Right lobe of liver (tissue), 4 donors: ENCODE measurements around the gene ATF2.

Experiments
- POLR2A ChIP-seq: fragments of 450-650 bp; IDR thresholded peaks from one replicate; pipeline ENCODE4 v1.6.1; 2017; ENCODE audit warnings: antibody characterized with exemption, mild to moderate bottlenecking
- TF ChIP-seq, protein P1 (sequence below), 4 donors: fragments of 200-600 bp in 3 of 4; fragments of 450-650 bp in 1 of 4; IDR thresholded peaks; one replicate each; pipeline versions ENCODE4 v1.5.1 to v1.8.0; 2016 to 2022; ENCODE audit warnings: antibody characterized with exemption in 4 of 4, mild to moderate bottlenecking in 2 of 4
- donor health status: DM: no; HTN: no; CAD: no.
- donor health status: DM: no; HTN: no; CAD: no.
- donor health status: DM: no; HTN: yes; CAD: no.

DNA sequence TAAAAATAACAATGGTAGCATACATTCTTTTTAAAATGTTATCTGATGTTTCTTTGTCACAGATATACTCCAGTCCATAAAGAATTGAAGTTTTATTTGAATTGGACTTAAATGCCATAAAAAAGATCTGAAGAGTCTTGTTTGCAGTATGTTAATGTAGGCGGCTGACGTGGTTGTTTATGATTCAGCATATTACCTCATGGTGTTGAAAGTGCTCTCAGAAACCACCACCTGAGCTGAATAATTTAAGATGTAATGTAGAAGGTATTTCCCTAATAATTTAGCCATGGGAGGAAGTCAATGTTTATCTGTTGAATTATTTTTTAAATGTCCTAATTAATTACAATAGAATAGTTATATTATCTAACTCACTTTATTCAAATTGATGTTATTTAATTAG is 104.3 kb downstream of the ATF2 start:
- TF ChIP-seq, protein P1, sequence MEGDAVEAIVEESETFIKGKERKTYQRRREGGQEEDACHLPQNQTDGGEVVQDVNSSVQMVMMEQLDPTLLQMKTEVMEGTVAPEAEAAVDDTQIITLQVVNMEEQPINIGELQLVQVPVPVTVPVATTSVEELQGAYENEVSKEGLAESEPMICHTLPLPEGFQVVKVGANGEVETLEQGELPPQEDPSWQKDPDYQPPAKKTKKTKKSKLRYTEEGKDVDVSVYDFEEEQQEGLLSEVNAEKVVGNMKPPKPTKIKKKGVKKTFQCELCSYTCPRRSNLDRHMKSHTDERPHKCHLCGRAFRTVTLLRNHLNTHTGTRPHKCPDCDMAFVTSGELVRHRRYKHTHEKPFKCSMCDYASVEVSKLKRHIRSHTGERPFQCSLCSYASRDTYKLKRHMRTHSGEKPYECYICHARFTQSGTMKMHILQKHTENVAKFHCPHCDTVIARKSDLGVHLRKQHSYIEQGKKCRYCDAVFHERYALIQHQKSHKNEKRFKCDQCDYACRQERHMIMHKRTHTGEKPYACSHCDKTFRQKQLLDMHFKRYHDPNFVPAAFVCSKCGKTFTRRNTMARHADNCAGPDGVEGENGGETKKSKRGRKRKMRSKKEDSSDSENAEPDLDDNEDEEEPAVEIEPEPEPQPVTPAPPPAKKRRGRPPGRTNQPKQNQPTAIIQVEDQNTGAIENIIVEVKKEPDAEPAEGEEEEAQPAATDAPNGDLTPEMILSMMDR (IDR thresholded peaks at IDR 0.05) = no peak
- TF ChIP-seq POLR2A = no peak
